Measurements from ENCODE around the gene SRRM2. TPM values are rescaled to one million over a fixed set of nuclear protein-coding genes. Genes with fewer than 3 reads are reported as not detected.

Gene SRRM2
- total RNA-seq, 2 donors from 2014 or later = 377 to 539 TPM

GRCh38 chr16:2767140-2767731 lies 14.8 kb downstream of the SRRM2 start:
- Histone ChIP-seq H3K9ac (ENCODE audit: low read depth in 2 of 2, low read length in 2 of 2) (no peak overlapping the region), H3K27ac (no peak overlapping the region), H3K9me3 (no peaks in the 10 kb centered on the region), H3K27me3 (no peaks in the 10 kb centered on the region), H3K4me3 (no peak overlapping the region), H3K4me1 (peaks cover 16% of the 10 kb centered on the region), H3K36me3 (peaks cover 50% of the 10 kb centered on the region)
- no peak for TF ChIP-seq CTCF (IDR thresholded peaks at IDR 0.05)
- no peak for DNase-seq
- intact Hi-C loops (cut with DNase I) = no loop called here

- H3K27me3 ChIP-seq = no peaks in the 10 kb centered on the region
- intact Hi-C loops (cut with DNase I) = no loop called here
- peaks cover 48% of the 10 kb centered on the region for H3K36me3 ChIP-seq
- H3K9ac ChIP-seq (ENCODE audit: low read depth in 2 of 2, low read length in 2 of 2) = no peak overlapping the region
- no peak overlapping the region for H3K4me3 ChIP-seq
- no peaks in the 10 kb centered on the region for H3K9me3 ChIP-seq
- H3K4me1 ChIP-seq = peaks cover 16% of the 10 kb centered on the region
- no peak overlapping the region for H3K27ac ChIP-seq
- DNase-seq = no peak
- TF ChIP-seq CTCF (IDR thresholded peaks at IDR 0.05) = no peak
Observed at GRCh38 chr16:2767891-2768290, 15.5 kb downstream of the SRRM2 start.

- Histone ChIP-seq H3K4me3 (no peak overlapping the region), H3K27me3 (no peaks in the 10 kb centered on the region), H3K4me1 (peaks cover 16% of the 10 kb centered on the region), H3K9ac (ENCODE audit: low read depth in 2 of 2, low read length in 2 of 2) (peak overlapping the region in 1 of 2 donors; percentile 73), H3K27ac (no peak overlapping the region), H3K9me3 (no peaks in the 10 kb centered on the region), H3K36me3 (peaks cover 43% of the 10 kb centered on the region)
- no peak for TF ChIP-seq CTCF (IDR thresholded peaks at IDR 0.05)
- intact Hi-C loops (cut with DNase I) = no loop called here
- DNase-seq = no peak
Observed at GRCh38 chr16:2768403-2769089, 16.1 kb downstream of the SRRM2 start.

- peaks cover 16% of the 10 kb centered on the region for H3K4me1 ChIP-seq
- DNase-seq = no peak
Observed at GRCh38 chr16:2769100-2769529, 16.7 kb downstream of the SRRM2 start.

GRCh38 chr16:2769675-2770056 lies 17.2 kb downstream of the SRRM2 start:
- no peaks in the 10 kb centered on the region for H3K9me3 ChIP-seq
- no peak for TF ChIP-seq CTCF (IDR thresholded peaks at IDR 0.05)
- H3K4me1 ChIP-seq = peaks cover 16% of the 10 kb centered on the region
- intact Hi-C loops (cut with DNase I) = no loop called here
- H3K27me3 ChIP-seq = no peaks in the 10 kb centered on the region
- H3K4me3 ChIP-seq = no peak overlapping the region
- DNase-seq = peak; percentile 90
- peak overlapping the region; percentile 67 for H3K27ac ChIP-seq
- peaks cover 41% of the 10 kb centered on the region for H3K36me3 ChIP-seq
- H3K9ac ChIP-seq (ENCODE audit: low read depth in 2 of 2, low read length in 2 of 2) = peak overlapping the region; percentile 33 to 73

More at GRCh38 chr16:2769100-2769529, 16.7 kb downstream of the SRRM2 start:
- intact Hi-C loops (cut with DNase I) = no loop called here
- Histone ChIP-seq H3K27me3 (no peaks in the 10 kb centered on the region), H3K9me3 (no peaks in the 10 kb centered on the region), H3K27ac (peak overlapping the region; percentile 67), H3K36me3 (peaks cover 39% of the 10 kb centered on the region), H3K9ac (ENCODE audit: low read depth in 2 of 2, low read length in 2 of 2) (peak overlapping the region in 1 of 2 donors; percentile 73), H3K4me3 (no peak overlapping the region)
- TF ChIP-seq CTCF (IDR thresholded peaks at IDR 0.05) = no peak
